KG1 (cell line): ENCODE data around the gene RASA3.

Experiments
- DNase-seq: peaks from one replicate; lab custom pipeline; 2025; lab: John Stamatoyannopoulos, UW

The RASA3 gene

GRCh38 chr13:114004420-114005205 is 127.8 kb downstream of the RASA3 start:
- no peak for DNase-seq

DNA sequence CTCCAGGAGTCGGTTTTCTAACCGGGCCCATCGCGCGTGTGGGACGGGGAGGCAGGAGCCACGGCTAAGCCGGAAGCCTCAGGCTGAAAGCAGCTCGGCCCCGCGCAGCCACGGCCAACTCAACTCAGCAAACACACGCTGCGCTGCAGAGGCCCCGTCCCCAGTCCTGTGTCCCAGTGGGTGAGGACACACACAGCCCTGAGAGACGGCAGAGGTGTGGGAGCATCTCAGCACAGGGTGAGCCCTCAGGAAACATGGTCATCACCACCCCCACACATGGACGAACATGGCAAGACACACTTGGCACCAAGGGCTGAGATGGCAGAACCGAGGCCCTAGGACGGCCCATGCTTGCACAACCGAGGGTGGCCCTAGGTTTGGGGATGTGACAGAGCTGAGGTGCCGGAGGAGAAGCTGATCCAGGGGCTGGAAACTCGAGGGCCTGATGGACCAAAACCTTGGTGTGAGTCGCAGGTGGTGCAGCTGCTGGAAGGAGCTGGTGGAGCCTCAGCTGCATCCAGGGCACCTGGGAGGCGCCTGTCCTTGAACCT is 129.6 kb downstream of the RASA3 start:
- DNase-seq = no peak

DNA sequence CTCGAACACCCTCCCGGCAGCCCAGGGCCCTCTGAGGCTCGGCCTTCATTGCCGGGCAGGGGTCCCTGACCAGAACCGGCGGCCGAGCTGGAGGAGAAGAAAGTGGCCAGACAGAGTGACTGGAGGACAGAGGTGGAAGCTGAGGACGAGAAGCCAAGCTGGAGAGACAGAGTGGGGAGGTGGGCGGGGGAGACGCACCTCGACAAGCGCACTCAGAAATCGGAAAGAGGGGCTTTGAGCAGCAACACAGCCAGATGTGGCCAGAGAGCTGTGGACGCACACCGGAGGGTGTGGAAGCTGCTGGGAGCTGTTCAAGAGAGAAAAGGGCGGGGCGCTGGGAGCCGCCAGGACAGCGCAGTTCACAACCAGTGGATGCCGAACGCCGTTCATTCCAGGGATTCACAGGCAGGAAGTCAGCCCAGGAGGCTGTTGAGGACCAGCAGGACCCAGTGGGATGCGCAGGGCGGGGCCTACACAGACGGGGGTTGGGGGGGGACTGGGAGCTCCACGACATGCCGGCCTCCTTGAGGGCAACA is 130.3 kb downstream of the RASA3 start:
- DNase-seq = no peak

DNA sequence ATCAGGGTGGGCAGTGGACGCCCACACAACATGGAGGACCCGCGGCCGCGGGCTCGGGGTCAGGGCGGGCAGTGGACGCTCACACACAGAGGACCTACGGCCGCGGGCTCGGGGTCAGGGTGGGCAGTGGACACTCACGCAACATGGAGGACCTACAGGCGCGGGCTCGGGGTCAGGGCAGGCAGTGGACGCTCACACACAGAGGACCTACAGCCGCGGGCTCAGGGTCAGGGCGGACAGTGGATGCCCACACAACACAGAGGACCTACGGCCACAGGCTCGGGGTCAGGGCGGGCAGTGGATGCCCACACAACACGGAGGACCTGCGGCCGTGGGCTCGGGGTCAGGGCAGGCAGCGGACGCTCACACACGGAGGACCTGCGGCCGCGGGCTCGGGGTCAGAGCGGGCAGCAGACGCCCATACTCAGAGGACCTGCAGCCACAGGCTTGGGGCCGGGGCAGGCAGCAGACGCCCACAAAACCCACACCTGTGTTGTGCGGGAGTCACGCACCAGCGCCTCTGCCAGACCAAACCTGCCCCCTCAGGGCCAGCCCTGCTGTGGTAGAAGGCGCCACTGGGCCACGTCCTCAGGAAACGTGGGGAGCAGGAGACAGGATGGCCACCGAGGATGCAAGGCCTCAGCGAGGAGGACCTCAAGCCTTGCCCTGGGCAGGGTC is 131.0 kb downstream of the RASA3 start:
- no peak for DNase-seq

GRCh38 chr13:114000151-114001040 is 132.0 kb downstream of the RASA3 start:
- DNase-seq = no peak

DNA sequence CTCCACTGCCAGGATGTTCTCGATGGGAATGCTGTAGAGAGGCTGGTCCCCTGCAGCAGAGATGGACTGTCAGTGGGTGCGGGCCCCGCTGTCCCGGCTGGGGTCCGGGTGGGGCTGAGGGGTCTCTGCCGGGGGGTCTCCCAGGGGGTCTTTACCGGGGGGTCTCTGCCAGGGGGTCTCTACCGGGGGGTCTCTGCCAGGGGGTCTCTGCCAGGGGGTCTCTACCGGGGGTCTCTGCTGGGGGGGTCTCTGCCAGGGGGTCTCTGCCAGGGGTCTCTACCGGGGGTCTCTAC is 132.9 kb downstream of the RASA3 start:
- DNase-seq = no peak

GRCh38 chr13:113998781-113999617 is 133.4 kb downstream of the RASA3 start:
- no peak for DNase-seq

DNA sequence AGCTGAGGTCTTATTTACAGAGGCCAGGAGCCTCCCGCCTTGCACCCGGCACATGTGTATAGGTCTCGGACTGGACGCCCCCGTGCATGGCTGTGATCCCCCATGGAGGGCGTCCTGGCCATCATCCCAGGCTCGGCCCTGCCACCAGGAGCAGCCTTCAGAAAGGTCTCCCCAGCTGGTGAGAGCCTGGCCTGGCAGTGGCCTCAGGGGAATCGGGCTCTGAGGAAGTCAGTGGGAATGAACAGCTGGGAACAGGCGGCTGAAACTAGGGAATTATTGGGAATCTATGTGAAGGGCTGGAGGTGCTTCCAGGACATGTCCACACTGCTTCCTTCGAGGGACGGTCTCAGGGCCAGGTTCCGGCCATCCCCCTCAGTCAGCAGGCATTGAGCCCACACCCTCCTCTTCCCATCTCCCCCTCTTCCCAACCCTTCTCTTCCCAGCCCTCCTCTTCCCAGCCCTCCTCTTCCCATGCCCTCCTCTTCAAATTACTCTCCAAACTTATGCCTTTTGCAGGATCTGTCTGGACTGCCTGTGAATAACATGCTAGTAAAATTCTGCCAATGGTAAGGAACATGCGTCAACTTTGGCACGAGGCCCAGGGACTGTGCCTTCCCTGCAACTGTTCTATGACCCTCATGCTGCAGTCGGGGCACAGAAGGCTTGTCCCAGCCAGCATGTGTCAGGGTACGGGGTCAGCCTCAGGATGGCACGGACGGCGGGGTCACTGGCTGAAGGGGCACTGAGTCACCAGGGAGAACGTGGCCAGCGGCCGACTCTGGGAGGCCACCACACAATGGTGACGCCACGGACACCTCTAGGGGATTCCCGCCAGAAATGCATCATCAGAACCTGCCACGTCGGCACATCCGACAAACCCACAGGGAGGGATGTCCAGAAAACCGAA is 134.3 kb downstream of the RASA3 start:
- DNase-seq = no peak

DNA sequence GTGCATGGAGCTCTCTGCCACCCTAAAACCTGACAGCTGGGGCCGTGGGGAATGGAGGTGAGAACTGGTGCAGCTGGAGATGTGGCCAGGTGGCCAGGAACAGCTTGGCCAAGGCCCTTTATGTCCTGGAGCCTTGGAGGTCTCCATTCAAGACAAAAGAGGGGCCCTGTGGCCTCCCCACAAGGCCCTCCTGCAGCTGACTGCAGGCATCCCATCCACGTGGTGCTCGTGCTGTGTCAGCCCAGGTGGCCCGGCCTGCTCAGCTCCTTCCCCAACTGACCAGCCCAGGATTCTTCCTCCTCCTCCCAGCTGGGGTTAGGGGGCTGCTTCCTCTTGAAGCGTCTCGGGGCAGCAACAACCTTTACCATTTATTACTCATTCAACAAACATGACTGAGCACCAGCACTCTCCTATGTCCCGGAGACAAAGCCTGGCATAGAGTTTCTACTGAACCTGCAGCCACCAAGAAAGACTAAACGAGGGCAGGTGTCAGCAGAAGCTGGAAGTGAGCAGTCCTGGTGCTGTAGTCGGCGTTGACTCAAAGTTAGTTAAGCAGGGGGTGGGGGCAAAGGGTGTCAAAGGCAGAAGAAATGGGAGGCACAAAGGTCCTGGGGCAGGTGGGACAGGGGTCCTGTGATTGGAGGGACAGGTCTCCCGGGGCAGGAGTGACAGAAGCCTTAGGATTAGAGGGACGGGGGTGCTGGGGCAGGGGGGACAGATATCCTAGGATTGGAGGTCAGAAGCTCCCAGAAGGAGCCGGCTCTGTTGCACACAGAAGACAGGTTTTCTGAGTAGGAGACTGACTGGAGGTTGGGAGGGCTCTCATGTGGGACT is 135.3 kb downstream of the RASA3 start:
- no peak for DNase-seq

- no peak for DNase-seq
These were observed 136.1 kb downstream of the RASA3 start for GRCh38 chr13:113996081-113996911.

- no peak for DNase-seq
These were observed 137.3 kb downstream of the RASA3 start for GRCh38 chr13:113995051-113995601.

GRCh38 chr13:113992276-113993005 is 140.0 kb downstream of the RASA3 start:
- no peak for DNase-seq

- no peak for DNase-seq
These were observed 140.7 kb downstream of the RASA3 start for GRCh38 chr13:113991676-113992179.

GRCh38 chr13:113991191-113991669 is 141.2 kb downstream of the RASA3 start:
- no peak for DNase-seq

- no peak for DNase-seq
These were observed 142.0 kb downstream of the RASA3 start for GRCh38 chr13:113990321-113990837.

DNA sequence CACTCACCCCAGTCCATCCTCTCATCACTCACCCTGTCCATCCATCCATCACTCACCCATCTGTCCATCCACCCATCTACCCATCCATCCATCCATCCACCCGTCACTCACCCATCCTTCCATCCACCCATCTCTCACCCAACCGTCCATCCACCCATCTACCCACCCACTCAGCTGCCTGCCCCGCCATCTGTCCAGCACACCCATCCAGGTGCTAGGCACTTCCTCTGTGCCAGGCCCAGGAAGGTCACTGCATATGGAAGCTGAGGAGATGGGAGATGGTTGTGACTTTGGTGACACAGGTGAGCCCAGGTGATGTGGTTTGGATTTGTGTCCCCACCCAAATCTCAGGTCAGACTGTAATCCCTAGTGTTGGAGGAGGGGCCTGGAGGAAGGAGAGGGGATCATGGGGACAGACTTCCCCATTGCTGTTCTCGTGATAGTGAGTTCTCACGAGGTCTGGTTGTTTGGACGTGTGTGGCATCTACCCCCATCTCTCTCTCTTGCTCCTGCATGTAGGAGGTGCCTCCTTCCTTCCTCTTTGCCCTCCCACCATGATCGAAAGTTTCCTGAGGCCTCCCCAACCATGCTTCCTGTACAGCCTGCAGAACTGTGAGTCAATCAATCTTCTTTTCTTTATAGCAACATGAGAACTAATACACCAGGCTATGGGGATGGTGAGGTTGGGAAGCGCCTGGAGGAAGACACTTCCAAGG is 142.7 kb downstream of the RASA3 start:
- no peak for DNase-seq
